Stimulated activated CD4-positive, alpha-beta T cell treated with anti-CD3 and anti-CD28 coated beads, Interleukin-1b, Interleukin-23, amount 100 ng/mL, for 24 hours (primary cell): ENCODE data around the gene CYP2J2.
"Not testable (repeated sequence)": the region's sequence is repeated elsewhere in the genome, so short reads cannot be mapped to it uniquely, and the experiment has no call there.

Experiments used
- DNase-seq, 4 experiments: peaks; one replicate each; pipeline ENCODE4 v3.0.0-alpha.2; 2020; ENCODE audit warnings: low read depth in 4 of 4, low spot score in 1 of 4

The CYP2J2 gene

GRCh38 chr1:59926381-59927123 is at the start of gene CYP2J2:
TSS of gene CYP2J2 (minus strand) at chr1:59926773. CDS start at chr1:59926746, 27 bp downstream.
- peak in 2 of 4 experiments; percentile 30 to 48 for DNase-seq

GRCh38 chr1:59973719-59974118 is 47.1 kb upstream of the CYP2J2 start:
- DNase-seq, result no peak

GRCh38 chr1:59972216-59972927 is 45.8 kb upstream of the CYP2J2 start:
- DNase-seq, result no peak

- peak; percentile 18 to 30 (median 22) for DNase-seq
These were observed 44.9 kb upstream of the CYP2J2 start for GRCh38 chr1:59971464-59971911.

- not testable (repeated sequence) for DNase-seq
These were observed 43.1 kb upstream of the CYP2J2 start for GRCh38 chr1:59969542-59970175.

- DNase-seq, result not testable (repeated sequence)
These were observed 42.2 kb upstream of the CYP2J2 start for GRCh38 chr1:59968746-59969145.

GRCh38 chr1:59967780-59968179 is 41.2 kb upstream of the CYP2J2 start:
- no peak for DNase-seq

GRCh38 chr1:59967141-59967697 is 40.6 kb upstream of the CYP2J2 start:
- no peak for DNase-seq

- no peak for DNase-seq
These were observed 25.5 kb upstream of the CYP2J2 start for GRCh38 chr1:59952065-59952464.

- no peak for DNase-seq
These were observed 23.1 kb upstream of the CYP2J2 start for GRCh38 chr1:59949648-59950047.

- no peak for DNase-seq
These were observed 22.4 kb upstream of the CYP2J2 start for GRCh38 chr1:59948990-59949389.

GRCh38 chr1:59947047-59947938 is 20.7 kb upstream of the CYP2J2 start:
- peak in 3 of 4 experiments; percentile 9 to 27 (median 16) for DNase-seq

GRCh38 chr1:59945790-59946189 is 19.2 kb upstream of the CYP2J2 start:
- no peak for DNase-seq

- no peak for DNase-seq
These were observed 12.8 kb upstream of the CYP2J2 start for GRCh38 chr1:59939393-59939792.

GRCh38 chr1:59937636-59938210 is 11.2 kb upstream of the CYP2J2 start:
- no peak for DNase-seq

- DNase-seq, result no peak
These were observed 9.8 kb upstream of the CYP2J2 start for GRCh38 chr1:59936358-59936821.

GRCh38 chr1:59928996-59929395 is 2.4 kb upstream of the CYP2J2 start:
- DNase-seq, result no peak

GRCh38 chr1:59927213-59927612 is 640 bp upstream of the CYP2J2 start:
- no peak for DNase-seq

GRCh38 chr1:59924653-59925052 is 1.9 kb downstream of the CYP2J2 start:
- DNase-seq, result no peak

- DNase-seq, result not testable (repeated sequence)
These were observed 5.2 kb downstream of the CYP2J2 start for GRCh38 chr1:59921258-59921899.
